ENCODE results near the gene B3GNT9. TPM values are rescaled to one million over a fixed set of nuclear protein-coding genes. Genes with fewer than 3 reads are reported as not detected.

Gene B3GNT9
- total RNA-seq, 1 donor from 2014 or later, result 5.1 TPM

DNA sequence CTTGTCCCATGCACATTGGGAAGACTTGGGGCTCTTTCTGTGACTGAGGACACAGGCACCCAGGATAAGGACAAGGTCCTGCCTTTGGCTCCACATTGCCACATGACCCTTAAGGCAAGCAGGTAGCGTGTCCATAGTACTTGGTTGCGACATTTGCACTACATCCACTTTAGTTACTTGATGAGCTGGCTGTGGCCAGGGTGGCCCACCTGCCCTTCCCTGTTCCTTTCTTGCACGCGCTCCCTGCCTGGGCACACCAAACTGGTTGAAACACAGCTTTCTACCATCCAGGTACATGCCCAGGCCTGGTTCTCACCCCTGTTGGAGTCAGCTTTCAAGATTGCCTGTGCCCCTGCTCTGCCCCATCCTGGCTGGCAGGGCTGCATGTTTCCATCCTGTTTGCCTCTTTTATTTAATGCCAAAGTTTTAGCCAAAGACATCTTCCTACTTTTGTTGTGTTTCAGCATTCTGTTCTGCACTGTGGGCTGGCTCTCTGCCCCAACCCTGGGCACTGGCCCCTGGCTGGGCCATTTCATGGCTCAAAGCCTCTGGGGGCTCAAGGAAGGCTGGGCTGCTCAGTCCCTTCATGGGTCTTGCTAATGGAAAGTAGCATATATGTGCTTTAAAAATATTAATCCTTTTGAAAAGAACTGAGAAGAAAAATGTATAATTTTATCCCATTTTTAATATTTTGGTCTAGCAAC, 3.2 kb downstream of the B3GNT9 start:
- Mint-ChIP-seq H3K9me3 (no peaks in the 10 kb centered on the region), H3K27ac (ENCODE audit: unreplicated experiment) (no peak overlapping the region), H3K27me3 (ENCODE audit: low read depth) (peaks cover 24% of the 10 kb centered on the region), H3K36me3 (ENCODE audit: low read depth) (peaks cover 21% of the 10 kb centered on the region), H3K4me3 (peak overlapping the region; percentile 3), H3K4me1 (peaks cover 4% of the 10 kb centered on the region)
- no peak for DNase-seq (ENCODE audit: low read depth, low spot score)
- TF ChIP-seq, protein P1, sequence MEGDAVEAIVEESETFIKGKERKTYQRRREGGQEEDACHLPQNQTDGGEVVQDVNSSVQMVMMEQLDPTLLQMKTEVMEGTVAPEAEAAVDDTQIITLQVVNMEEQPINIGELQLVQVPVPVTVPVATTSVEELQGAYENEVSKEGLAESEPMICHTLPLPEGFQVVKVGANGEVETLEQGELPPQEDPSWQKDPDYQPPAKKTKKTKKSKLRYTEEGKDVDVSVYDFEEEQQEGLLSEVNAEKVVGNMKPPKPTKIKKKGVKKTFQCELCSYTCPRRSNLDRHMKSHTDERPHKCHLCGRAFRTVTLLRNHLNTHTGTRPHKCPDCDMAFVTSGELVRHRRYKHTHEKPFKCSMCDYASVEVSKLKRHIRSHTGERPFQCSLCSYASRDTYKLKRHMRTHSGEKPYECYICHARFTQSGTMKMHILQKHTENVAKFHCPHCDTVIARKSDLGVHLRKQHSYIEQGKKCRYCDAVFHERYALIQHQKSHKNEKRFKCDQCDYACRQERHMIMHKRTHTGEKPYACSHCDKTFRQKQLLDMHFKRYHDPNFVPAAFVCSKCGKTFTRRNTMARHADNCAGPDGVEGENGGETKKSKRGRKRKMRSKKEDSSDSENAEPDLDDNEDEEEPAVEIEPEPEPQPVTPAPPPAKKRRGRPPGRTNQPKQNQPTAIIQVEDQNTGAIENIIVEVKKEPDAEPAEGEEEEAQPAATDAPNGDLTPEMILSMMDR (conservative IDR thresholded peaks at IDR 0.05), result no peak

DNA sequence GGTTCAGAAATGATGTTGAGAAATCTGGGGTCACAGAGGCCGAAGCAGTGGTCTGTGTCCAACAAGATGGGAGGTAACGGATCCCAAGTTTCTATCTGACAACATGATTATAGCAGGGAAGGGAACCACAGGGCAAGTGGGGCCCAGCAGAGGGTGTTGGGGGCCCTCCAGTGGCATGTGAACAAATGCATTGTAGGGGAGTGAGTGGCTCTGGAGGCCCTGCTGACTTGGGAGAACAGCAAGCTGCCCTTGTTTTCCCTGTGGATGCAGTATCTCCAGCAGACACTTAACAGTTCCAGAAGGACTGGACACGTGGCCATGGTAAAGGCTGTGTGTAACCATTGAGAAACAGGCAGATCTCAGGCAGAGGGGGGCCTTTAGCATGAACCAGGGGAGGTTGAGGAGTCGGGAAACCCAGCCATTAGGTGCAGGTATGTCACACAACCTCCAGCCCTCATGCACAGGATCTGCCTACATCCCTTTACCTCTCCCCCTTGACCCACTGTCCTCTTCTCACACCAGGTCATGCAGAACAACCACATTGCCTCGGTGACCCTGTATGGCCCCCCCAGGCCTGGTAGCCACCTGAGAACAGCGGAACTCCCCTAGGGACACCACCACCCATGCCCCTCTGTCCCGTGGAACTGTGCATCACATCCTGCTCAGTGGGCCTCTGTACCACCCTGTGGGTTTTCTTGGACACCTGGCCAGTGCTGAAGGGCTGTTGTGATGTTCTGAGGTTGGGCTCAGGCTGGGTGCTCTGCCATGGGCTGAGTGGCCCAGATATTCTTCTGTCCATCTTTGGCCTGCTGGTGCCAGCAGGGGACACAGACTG, 4.1 kb downstream of the B3GNT9 start:
- H3K4me1 Mint-ChIP-seq, result peaks cover 4% of the 10 kb centered on the region
- H3K36me3 Mint-ChIP-seq (ENCODE audit: low read depth), result peaks cover 21% of the 10 kb centered on the region
- H3K4me3 Mint-ChIP-seq, result no peak overlapping the region
- no peak overlapping the region for H3K27ac Mint-ChIP-seq (ENCODE audit: unreplicated experiment)
- TF ChIP-seq, protein P1 (conservative IDR thresholded peaks at IDR 0.05), result no peak
- H3K27me3 Mint-ChIP-seq (ENCODE audit: low read depth), result peaks cover 16% of the 10 kb centered on the region
- DNase-seq (ENCODE audit: low read depth, low spot score), result no peak
- H3K9me3 Mint-ChIP-seq, result no peaks in the 10 kb centered on the region

DNA sequence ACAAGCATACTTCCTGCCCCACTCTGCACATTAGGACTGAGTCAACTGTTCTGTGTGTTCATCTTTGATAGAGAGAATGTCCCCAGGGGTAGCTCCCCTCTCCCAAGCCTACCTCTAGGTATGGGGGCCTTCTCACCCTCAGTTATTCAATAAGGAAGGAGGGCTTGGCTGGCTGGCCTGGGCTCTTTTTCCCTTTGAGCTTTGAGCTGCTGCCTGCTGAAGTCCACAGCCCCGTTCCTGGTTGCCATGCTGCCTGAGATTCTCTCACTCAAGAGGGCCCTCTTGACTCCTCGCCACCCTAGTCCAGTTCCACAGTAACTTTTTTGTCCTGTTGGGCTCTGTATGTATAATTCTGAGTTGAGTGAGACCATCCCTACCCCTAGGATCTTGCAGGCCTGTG, 5.1 kb downstream of the B3GNT9 start:
- TF ChIP-seq, protein P1 (conservative IDR thresholded peaks at IDR 0.05), result no peak
- no peak overlapping the region for H3K4me3 Mint-ChIP-seq
- H3K27me3 Mint-ChIP-seq (ENCODE audit: low read depth), result peaks cover 7% of the 10 kb centered on the region
- H3K4me1 Mint-ChIP-seq, result no peaks in the 10 kb centered on the region
- no peak overlapping the region for H3K27ac Mint-ChIP-seq (ENCODE audit: unreplicated experiment)
- peaks cover 25% of the 10 kb centered on the region for H3K36me3 Mint-ChIP-seq (ENCODE audit: low read depth)
- no peak for DNase-seq (ENCODE audit: low read depth, low spot score)
- H3K9me3 Mint-ChIP-seq, result no peaks in the 10 kb centered on the region

DNA sequence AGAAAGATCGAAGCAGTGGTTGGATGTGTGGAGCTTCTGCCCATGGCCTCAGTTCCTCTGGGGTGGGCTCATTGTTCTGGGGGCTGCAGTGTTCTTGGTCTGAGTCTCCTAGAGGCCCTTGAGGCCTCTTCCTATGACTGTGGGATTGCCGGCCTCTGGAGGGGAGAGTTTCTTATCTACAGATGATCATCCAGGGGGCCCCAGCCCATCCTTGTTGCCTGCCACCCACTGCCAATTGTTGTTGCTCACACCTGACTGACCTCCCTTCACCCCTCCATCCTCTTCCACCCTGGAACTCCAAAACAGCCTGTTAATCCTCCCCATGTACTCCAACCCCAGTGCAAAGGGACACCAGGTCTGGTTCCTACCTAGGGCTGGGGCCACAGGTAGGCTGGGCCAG, 5.9 kb downstream of the B3GNT9 start:
- H3K36me3 Mint-ChIP-seq (ENCODE audit: low read depth), result peaks cover 25% of the 10 kb centered on the region
- no peak for DNase-seq (ENCODE audit: low read depth, low spot score)
- TF ChIP-seq, protein P1 (conservative IDR thresholded peaks at IDR 0.05), result no peak
- H3K4me1 Mint-ChIP-seq, result no peaks in the 10 kb centered on the region
- peaks cover 7% of the 10 kb centered on the region for H3K27me3 Mint-ChIP-seq (ENCODE audit: low read depth)
- peak overlapping the region; percentile 10 for H3K4me3 Mint-ChIP-seq
- H3K9me3 Mint-ChIP-seq, result no peaks in the 10 kb centered on the region
- no peak overlapping the region for H3K27ac Mint-ChIP-seq (ENCODE audit: unreplicated experiment)

DNA sequence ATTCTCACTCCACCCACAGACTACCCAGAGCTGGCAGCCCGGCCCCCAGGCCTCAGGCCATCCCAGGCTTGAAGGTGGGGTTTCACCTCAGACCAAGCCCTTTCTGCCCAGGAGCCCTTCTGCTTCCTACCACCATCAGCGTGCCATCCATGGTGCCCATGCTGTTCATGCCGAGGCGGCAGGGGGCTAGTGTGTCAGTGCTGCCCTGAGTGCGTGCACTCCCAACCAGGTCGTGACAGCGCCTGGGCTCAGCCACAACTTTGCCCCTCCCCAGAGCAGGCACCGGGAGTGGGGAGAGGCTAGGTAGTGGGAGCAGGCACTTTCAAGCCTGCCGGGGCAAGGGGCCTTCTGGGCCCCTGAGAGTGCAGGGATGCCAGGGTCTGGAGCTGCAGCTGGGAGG, 8.5 kb downstream of the B3GNT9 start:
- H3K4me3 Mint-ChIP-seq, result no peak overlapping the region
- peaks cover 15% of the 10 kb centered on the region for H3K36me3 Mint-ChIP-seq (ENCODE audit: low read depth)
- H3K4me1 Mint-ChIP-seq, result no peaks in the 10 kb centered on the region
- TF ChIP-seq, protein P1 (conservative IDR thresholded peaks at IDR 0.05), result no peak
- H3K9me3 Mint-ChIP-seq, result no peaks in the 10 kb centered on the region
- H3K27ac Mint-ChIP-seq (ENCODE audit: unreplicated experiment), result no peak overlapping the region
- DNase-seq (ENCODE audit: low read depth, low spot score), result no peak
- H3K27me3 Mint-ChIP-seq (ENCODE audit: low read depth), result no peaks in the 10 kb centered on the region

All from neural crest cell (in vitro differentiated cells).